HS-27A (cell line): ENCODE results near the gene SCAANT1.

ENCODE experiments used
- DNase-seq: peaks from one replicate; pipeline ENCODE4 v3.0.0-alpha.2; 2012; ENCODE audit warnings: low read depth, missing footprints

The SCAANT1 gene

DNA sequence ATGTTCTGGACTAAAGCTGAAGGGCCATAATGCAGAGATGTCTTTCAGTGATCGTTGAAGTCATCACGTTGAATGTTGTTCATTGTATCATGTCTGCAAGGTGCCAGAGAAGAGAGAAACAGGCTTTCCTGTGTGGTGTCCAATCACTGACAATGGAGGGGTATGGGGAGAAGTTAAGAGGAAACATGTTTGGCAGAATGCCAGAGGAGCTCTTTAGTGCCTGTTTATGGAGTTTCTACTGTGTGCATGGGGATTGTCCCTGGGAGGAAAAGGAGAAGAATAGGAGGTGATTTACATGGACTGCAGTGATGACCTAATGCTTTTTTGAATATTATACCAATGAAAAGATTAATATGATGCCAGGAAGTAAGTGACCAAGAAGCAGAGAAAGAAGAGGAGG is 11.7 kb downstream of the SCAANT1 start:
- no peak for DNase-seq

- no peak for DNase-seq
Measured at GRCh38 chr3:63900010-63900409, 12.2 kb downstream of the SCAANT1 start.

- DNase-seq: no peak
Measured at GRCh38 chr3:63896332-63897030, 15.7 kb downstream of the SCAANT1 start.

- DNase-seq: no peak
Measured at GRCh38 chr3:63895422-63896189, 16.6 kb downstream of the SCAANT1 start.

DNA sequence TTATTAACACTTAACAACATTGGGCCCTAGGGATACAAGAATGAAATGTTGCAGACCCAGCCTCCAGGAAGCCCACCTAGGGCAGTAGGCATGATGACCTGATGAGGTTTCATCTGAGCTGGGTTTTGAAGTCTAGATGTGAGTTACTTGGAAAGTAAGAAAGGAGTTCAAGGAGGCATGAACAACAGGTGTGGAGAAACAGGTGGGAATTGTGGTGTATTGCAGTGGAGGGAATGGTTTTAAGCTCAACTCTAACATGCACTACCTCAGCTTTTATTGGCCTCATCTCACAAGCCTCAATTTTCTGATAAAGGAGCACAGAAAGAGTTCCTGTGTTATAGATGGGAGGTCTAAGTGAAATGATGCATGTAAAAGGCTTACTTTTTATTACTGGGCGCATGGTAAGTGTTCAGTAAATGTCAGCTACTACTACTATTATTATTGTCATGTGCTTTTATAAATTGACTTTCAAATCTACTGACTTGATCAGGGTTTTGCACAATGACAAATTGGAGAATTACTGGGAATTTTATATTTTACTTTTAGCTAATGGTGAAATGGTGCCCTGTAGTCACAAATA is 19.3 kb downstream of the SCAANT1 start:
- DNase-seq: no peak

GRCh38 chr3:63891518-63891917 is 20.7 kb downstream of the SCAANT1 start:
- no peak for DNase-seq

GRCh38 chr3:63886858-63887257 is 25.3 kb downstream of the SCAANT1 start:
- no peak for DNase-seq

GRCh38 chr3:63880653-63881052 is 31.5 kb downstream of the SCAANT1 start:
- no peak for DNase-seq

DNA sequence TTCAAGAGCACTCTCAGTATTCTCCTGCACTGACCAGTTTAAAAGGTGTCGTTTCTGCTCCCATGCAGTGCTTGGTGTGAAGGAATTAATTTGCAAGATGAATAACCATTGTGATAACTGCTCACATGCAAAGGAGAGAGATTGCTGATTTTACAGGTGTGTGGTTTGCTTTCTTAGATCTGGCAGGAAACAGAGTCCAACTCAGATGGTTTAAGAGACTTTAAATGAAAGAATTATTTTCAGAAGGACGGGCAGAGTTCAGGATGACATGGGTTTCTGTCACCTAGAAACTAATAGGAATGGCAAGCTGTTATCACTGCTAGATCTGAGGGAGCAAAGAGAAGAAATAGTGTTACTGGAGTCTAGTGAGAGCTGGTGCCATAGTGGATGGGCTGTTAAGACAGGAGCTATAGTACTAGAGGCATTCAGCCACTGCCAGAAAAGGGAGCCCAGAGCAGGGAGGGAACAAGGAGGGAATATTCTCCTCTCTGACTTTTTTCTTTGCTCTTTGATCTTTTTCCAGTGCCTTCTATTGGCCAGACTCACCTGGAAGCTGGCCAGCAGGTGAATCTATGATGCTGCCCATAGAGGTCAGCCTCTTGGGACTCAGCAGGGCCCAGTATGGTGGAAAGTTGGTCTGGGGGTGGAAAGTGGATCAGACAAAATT is 33.7 kb downstream of the SCAANT1 start:
- DNase-seq: no peak

DNA sequence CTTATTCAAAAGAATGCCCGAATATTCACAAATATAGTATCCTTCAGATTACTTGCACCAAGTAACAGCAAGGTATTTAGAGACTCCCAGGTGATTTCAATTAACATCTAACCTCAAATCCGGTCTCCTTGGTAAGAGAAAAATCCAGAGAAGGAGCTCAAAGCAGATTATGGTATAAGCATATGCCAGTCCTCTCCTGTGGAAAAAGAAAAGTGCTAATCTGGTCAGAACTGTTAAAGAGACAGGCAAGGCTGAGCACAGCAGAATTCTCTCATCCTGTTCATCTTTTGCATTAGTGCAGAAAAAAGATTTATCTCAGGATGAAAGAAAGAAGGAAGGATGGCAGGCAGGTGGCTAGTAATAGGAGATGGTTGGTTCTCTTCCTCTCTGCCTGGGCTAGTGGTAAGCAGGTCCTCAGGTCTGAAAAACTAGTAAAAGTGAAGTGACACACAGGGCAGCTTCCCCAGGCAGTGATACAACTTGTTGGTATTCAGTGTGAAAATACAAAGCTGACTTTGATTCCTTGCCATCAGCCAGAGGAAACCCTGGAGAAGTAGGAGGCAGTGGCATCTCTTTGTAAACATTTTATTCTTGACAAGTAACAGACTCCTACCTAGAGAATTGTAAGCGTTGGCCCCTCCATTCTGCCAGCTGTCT is 34.3 kb downstream of the SCAANT1 start:
- no peak for DNase-seq

DNA sequence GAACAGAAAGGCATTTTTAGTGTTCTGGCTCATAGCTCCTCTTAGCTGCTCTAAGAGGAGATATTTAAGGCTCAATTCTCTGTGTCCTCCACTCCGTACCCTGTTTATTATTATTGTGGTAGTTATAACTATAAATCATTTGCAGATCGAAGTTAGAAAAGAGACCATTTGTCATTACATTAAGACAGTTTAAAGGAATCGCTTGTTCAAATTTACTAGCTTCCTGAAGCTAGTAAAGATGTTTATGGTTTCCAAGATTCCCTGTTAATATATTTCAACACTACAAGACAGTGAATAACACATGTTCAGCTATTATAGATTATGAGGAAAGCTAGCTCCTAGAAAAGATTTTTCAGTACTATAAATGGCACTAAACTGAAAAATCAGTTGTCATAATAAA is 35.9 kb downstream of the SCAANT1 start:
- no peak for DNase-seq

DNA sequence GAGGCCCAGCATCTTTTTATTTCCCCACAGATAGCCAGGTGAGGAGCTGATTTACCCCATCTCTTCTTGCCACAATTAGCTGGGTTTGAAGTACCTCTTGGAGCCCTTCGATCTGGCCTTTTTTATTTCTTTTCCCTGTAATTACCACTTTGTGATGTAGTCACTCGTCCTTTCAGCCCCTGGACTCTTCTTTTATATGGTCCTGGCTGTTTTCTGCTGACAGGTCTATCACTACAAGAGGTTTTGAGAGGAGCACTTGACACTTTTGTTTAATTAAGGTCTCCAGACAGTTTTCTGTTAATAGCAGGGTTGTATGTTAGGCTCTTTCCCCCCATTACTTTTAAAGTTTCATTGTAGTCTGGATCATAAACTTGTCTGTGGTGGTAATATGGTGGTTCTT is 36.7 kb downstream of the SCAANT1 start:
- no peak for DNase-seq

- no peak for DNase-seq
Measured at GRCh38 chr3:63874769-63875168, 37.4 kb downstream of the SCAANT1 start.

DNA sequence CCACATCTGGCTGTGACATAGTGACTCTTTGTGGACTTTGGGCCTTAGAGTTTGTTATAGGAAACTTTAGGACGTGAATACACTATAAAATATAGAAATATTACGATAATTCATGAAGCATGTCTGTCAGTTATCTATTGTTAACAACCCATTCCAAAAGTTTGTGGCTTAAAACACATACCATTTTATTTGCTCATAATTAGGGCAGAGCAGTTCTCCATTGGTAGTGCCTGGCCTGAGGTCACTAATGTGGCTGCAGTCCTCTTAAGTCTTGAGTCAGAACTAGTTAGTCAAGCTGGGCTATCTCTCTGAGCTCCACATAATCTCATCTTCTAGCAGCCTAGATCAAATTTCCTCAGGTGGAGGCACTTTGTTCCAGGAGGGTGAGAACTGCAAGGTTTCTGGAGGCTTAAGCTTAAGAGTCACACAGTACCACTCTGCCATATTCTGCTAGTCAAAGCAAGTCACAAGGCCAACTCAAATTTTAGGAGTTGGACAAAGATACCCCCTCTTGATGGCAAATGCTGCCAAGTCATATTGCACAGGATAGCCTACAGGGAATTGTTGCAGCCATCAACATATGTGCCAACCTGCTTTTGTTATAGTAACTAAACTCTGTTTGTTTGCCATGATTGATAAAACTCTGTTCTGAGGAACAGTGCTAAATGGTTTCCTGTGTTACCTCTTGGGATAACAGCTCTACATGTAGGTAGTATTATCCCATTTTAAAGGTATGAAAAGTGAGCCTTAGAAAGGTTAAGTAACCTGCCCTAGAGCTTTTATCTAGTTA is 39.9 kb downstream of the SCAANT1 start:
- DNase-seq: peak; percentile 64

GRCh38 chr3:63870615-63871005 is 41.6 kb downstream of the SCAANT1 start:
- no peak for DNase-seq

- no peak for DNase-seq
Measured at GRCh38 chr3:63869940-63870614, 42.1 kb downstream of the SCAANT1 start.

DNA sequence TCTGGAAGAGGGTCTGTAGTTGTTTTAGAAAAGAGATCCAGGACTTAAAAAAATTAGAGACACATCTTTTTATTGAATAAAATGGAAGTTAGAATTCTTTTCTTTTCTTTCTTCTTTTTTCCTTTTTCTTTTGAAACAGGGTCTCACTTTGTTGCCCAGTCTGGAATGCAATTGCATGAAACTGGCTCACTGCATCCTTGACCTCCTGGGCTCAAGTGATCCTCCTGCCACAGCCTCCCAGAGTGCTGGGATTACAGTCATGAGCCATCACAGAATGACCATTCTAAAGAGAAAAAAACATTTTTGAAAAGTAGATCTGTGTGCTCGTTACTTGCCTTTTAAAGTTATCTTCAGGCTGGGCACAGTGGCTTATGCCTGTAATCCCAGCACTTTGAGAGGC is 45.0 kb downstream of the SCAANT1 start:
- DNase-seq: no peak

- no peak for DNase-seq
Measured at GRCh38 chr3:63864965-63865327, 47.2 kb downstream of the SCAANT1 start.

GRCh38 chr3:63864008-63864964 is 47.9 kb downstream of the SCAANT1 start:
- no peak for DNase-seq
